Smooth muscle cell (in vitro differentiated cells): ENCODE measurements around the gene MRPL36. TPM values are rescaled to one million over a fixed set of nuclear protein-coding genes. Genes with fewer than 3 reads are reported as not detected.

Experiments
- DNase-seq: peaks from one replicate; lab custom pipeline; 2025; ENCODE audit not compliant: unreplicated experiment; lab: John Stamatoyannopoulos, UW
- H2AFZ ChIP-seq: fragments of 200-600 bp; sonication (generic); 2 replicates; pipeline ENCODE4 v1.6.0; 2016; ENCODE audit warnings: antibody characterized with exemption, low read depth, mild to moderate bottlenecking
- H3F3A ChIP-seq: fragments of 200-600 bp; sonication (generic); 2 replicates; pipeline ENCODE4 v1.6.0; 2017; ENCODE audit warnings: antibody characterized with exemption, low read depth
- H3K27ac ChIP-seq: fragments of 200-600 bp; sonication (generic); 2 replicates; pipeline ENCODE4 v1.5.1; 2016; ENCODE audit warnings: low read depth, mild to moderate bottlenecking
- H3K27me3 ChIP-seq: fragments of 200-600 bp; sonication (generic); 2 replicates; pipeline ENCODE4 v1.6.1; 2016; ENCODE audit warnings: low read depth, mild to moderate bottlenecking
- H3K36me3 ChIP-seq: fragments of 200-600 bp; sonication (generic); 2 replicates; pipeline ENCODE4 v1.5.1; 2016; ENCODE audit warnings: low read depth
- H3K4me1 ChIP-seq: fragments of 200-600 bp; sonication (generic); 2 replicates; pipeline ENCODE4 v1.5.1; 2016; ENCODE audit warnings: low read depth
- H3K4me2 ChIP-seq: fragments of 200-600 bp; sonication (generic); 2 replicates; pipeline ENCODE4 v1.6.0; 2016; ENCODE audit warnings: mild to moderate bottlenecking
- H3K4me3 ChIP-seq: fragments of 200-600 bp; sonication (generic); 2 replicates; pipeline ENCODE4 v1.5.1; 2016; ENCODE audit warnings: mild to moderate bottlenecking
- H3K79me2 ChIP-seq: fragments of 200-600 bp; sonication (generic); 2 replicates; pipeline ENCODE4 v1.6.0; 2016; ENCODE audit warnings: low read depth, mild to moderate bottlenecking
- H3K9ac ChIP-seq: fragments of 200-600 bp; sonication (generic); 2 replicates; pipeline ENCODE4 v1.6.0; 2016; ENCODE audit warnings: low read depth
- H3K9me3 ChIP-seq: fragments of 200-600 bp; sonication (generic); replicated peaks from 2 replicates; pipeline ENCODE4 v1.5.1; 2016; ENCODE audit warnings: low read depth
- H4K20me1 ChIP-seq: fragments of 200-600 bp; sonication (generic); 2 replicates; pipeline ENCODE4 v1.6.0; 2016; ENCODE audit warnings: low read depth
- CTCF ChIP-seq: fragments of 200-600 bp; sonication (generic); IDR thresholded peaks from 2 replicates; pipeline ENCODE4 v1.5.1; 2017; ENCODE audit warnings: borderline replicate concordance, mild to moderate bottlenecking, antibody characterized with exemption; ENCODE audit not compliant: insufficient read depth, poor library complexity, severe bottlenecking
- WGBS: methylation state at CpG from one replicate; pipeline ENCODE4 v1.1.7; 2016; ENCODE audit warnings: low lambda C conversion rate; 5-methylcytosine and 5-hydroxymethylcytosine counted together
- polyA plus RNA-seq: library from polyadenylated mRNA; unstranded; fragments of >200 nt; fragmentation: Nextera tagmentation; extraction: Ambion mirVana; gene quantifications from 2 replicates; pipeline ENCODE4 v1.2.1, GENCODE V29; 2016
- total RNA-seq: library from RNA; depleted of rRNA; stranded (reverse); fragments of >200 nt; gene quantifications from 2 replicates; pipeline ENCODE4 v1.2.3, GENCODE V29; 2014

Gene MRPL36
- total RNA-seq (42.9 and 51.0 TPM in 2 replicates), polyA plus RNA-seq (110 and 126 TPM in 2 replicates)

- Histone ChIP-seq H3K9ac (peak within 1 kb of the TSS; percentile 89), H3K4me2 (peak within 1 kb of the TSS; percentile 93), H3K4me3 (peak within 1 kb of the TSS; percentile 87), H3K36me3 (no peaks in the 10 kb centered on the region), H3K4me1 (peaks cover 10% of the 10 kb centered on the region), H4K20me1 (no peaks in the 10 kb centered on the region), H3K27me3 (no peaks in the 10 kb centered on the region), H3K9me3 (no peaks in the 10 kb centered on the region), H3F3A (no peaks in the 10 kb centered on the region), H3K27ac (peak within 1 kb of the TSS; percentile 81), H2AFZ (peak within 1 kb of the TSS; percentile 91), H3K79me2 (peaks cover 41% of the 10 kb centered on the region)
- TF ChIP-seq CTCF, result no peak
- 1% methylated on average over 54 of the region's 68 CpGs for WGBS
- peak; percentile 88 for DNase-seq
These were observed at the start of gene MRPL36 for GRCh38 chr5:1799602-1800471. MRPL36 (minus strand) TSS chr5:1799837; CDS start chr5:1798935, 902 bp downstream.

- no peak for DNase-seq
- H3K9ac ChIP-seq, result no peak overlapping the region
These were observed 48.0 kb upstream of the MRPL36 start for GRCh38 chr5:1847611-1848010.

GRCh38 chr5:1847056-1847455, 47.4 kb upstream of the MRPL36 start:
- 85% methylated on average over 10 of the region's 10 CpGs for WGBS
- no peak for TF ChIP-seq CTCF
- H3F3A ChIP-seq, result no peaks in the 10 kb centered on the region
- no peak overlapping the region for H3K4me3 ChIP-seq
- DNase-seq, result no peak
- H3K27ac ChIP-seq, result no peak overlapping the region
- H3K4me2 ChIP-seq, result no peak overlapping the region
- no peaks in the 10 kb centered on the region for H3K9me3 ChIP-seq
- no peaks in the 10 kb centered on the region for H4K20me1 ChIP-seq
- H3K27me3 ChIP-seq, result peaks cover 49% of the 10 kb centered on the region
- H3K4me1 ChIP-seq, result peaks cover 12% of the 10 kb centered on the region
- no peaks in the 10 kb centered on the region for H3K79me2 ChIP-seq
- H3K9ac ChIP-seq, result no peak overlapping the region
- H3K36me3 ChIP-seq, result no peaks in the 10 kb centered on the region
- no peak overlapping the region for H2AFZ ChIP-seq

More at GRCh38 chr5:1847611-1848010, 48.0 kb upstream of the MRPL36 start:
- Histone ChIP-seq H3K27ac (no peak overlapping the region), H3K79me2 (no peaks in the 10 kb centered on the region), H2AFZ (no peak overlapping the region), H3K4me3 (no peak overlapping the region), H4K20me1 (no peaks in the 10 kb centered on the region), H3K27me3 (peaks cover 55% of the 10 kb centered on the region), H3K4me2 (no peak overlapping the region), H3K4me1 (peaks cover 12% of the 10 kb centered on the region), H3K9me3 (no peaks in the 10 kb centered on the region), H3F3A (no peaks in the 10 kb centered on the region), H3K36me3 (no peaks in the 10 kb centered on the region)
- no peak for TF ChIP-seq CTCF
- WGBS, result 73% methylated on average over 9 of the region's 9 CpGs

GRCh38 chr5:1846583-1846982, 46.9 kb upstream of the MRPL36 start:
- no peak overlapping the region for H2AFZ ChIP-seq
- H3K4me1 ChIP-seq, result peaks cover 10% of the 10 kb centered on the region
- TF ChIP-seq CTCF, result no peak
- no peaks in the 10 kb centered on the region for H4K20me1 ChIP-seq
- no peaks in the 10 kb centered on the region for H3K9me3 ChIP-seq
- H3F3A ChIP-seq, result no peaks in the 10 kb centered on the region
- no peak overlapping the region for H3K9ac ChIP-seq
- no peaks in the 10 kb centered on the region for H3K79me2 ChIP-seq
- H3K36me3 ChIP-seq, result no peaks in the 10 kb centered on the region
- H3K27me3 ChIP-seq, result peaks cover 44% of the 10 kb centered on the region
- no peak overlapping the region for H3K4me3 ChIP-seq
- H3K4me2 ChIP-seq, result no peak overlapping the region
- no peak overlapping the region for H3K27ac ChIP-seq
- DNase-seq, result no peak
- 95% methylated on average over 13 of the region's 13 CpGs for WGBS
